Iris pigment epithelial cell (primary cell): Measurements from ENCODE around the gene BID.

ENCODE experiments used
- DNase-seq: peaks from one replicate; pipeline ENCODE4 v3.0.0-alpha.2; 2011; ENCODE audit warnings: low read depth

BID gene

GRCh38 chr22:17783773-17784480 is 9.7 kb upstream of the BID start:
- DNase-seq, result no peak

- DNase-seq, result no peak
Observed at GRCh38 chr22:17783312-17783711, 9.0 kb upstream of the BID start.

GRCh38 chr22:17782621-17783020 is 8.4 kb upstream of the BID start:
- DNase-seq, result no peak

- DNase-seq, result no peak
Observed at GRCh38 chr22:17782158-17782557, 7.9 kb upstream of the BID start.

GRCh38 chr22:17781319-17782031 is 7.2 kb upstream of the BID start:
- peak; percentile 95 for DNase-seq

- no peak for DNase-seq
Observed at GRCh38 chr22:17780741-17781318, 6.6 kb upstream of the BID start.

GRCh38 chr22:17780116-17780740 is 6.0 kb upstream of the BID start:
- no peak for DNase-seq

- no peak for DNase-seq
Observed at GRCh38 chr22:17779286-17780115, 5.2 kb upstream of the BID start.

GRCh38 chr22:17778412-17778976 is 4.2 kb upstream of the BID start:
- no peak for DNase-seq

- DNase-seq, result no peak
Observed at GRCh38 chr22:17777717-17778044, 3.4 kb upstream of the BID start.

GRCh38 chr22:17777005-17777716 is 2.9 kb upstream of the BID start:
- DNase-seq, result no peak

GRCh38 chr22:17775781-17776465 is 1.7 kb upstream of the BID start:
- no peak for DNase-seq

GRCh38 chr22:17774926-17775685 is 837 bp upstream of the BID start:
- no peak for DNase-seq

- DNase-seq, result peak; percentile 62
Observed at GRCh38 chr22:17773606-17774205, 563 bp downstream of the BID start.

GRCh38 chr22:17772958-17773605 is 1.2 kb downstream of the BID start:
- DNase-seq, result peak; percentile 80

GRCh38 chr22:17772249-17772957 is 1.9 kb downstream of the BID start:
- DNase-seq, result peak; percentile 58

- DNase-seq, result no peak
Observed at GRCh38 chr22:17770180-17771077, 3.8 kb downstream of the BID start.
